NCI-H82 (cell line): ENCODE results near the gene ADD1.

ENCODE experiments used
- DNase-seq: peaks from one replicate; lab custom pipeline; 2025; lab: John Stamatoyannopoulos, UW

Gene ADD1, protein sequence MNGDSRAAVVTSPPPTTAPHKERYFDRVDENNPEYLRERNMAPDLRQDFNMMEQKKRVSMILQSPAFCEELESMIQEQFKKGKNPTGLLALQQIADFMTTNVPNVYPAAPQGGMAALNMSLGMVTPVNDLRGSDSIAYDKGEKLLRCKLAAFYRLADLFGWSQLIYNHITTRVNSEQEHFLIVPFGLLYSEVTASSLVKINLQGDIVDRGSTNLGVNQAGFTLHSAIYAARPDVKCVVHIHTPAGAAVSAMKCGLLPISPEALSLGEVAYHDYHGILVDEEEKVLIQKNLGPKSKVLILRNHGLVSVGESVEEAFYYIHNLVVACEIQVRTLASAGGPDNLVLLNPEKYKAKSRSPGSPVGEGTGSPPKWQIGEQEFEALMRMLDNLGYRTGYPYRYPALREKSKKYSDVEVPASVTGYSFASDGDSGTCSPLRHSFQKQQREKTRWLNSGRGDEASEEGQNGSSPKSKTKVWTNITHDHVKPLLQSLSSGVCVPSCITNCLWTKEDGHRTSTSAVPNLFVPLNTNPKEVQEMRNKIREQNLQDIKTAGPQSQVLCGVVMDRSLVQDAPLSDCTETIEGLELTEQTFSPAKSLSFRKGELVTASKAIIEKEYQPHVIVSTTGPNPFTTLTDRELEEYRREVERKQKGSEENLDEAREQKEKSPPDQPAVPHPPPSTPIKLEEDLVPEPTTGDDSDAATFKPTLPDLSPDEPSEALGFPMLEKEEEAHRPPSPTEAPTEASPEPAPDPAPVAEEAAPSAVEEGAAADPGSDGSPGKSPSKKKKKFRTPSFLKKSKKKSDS

DNA sequence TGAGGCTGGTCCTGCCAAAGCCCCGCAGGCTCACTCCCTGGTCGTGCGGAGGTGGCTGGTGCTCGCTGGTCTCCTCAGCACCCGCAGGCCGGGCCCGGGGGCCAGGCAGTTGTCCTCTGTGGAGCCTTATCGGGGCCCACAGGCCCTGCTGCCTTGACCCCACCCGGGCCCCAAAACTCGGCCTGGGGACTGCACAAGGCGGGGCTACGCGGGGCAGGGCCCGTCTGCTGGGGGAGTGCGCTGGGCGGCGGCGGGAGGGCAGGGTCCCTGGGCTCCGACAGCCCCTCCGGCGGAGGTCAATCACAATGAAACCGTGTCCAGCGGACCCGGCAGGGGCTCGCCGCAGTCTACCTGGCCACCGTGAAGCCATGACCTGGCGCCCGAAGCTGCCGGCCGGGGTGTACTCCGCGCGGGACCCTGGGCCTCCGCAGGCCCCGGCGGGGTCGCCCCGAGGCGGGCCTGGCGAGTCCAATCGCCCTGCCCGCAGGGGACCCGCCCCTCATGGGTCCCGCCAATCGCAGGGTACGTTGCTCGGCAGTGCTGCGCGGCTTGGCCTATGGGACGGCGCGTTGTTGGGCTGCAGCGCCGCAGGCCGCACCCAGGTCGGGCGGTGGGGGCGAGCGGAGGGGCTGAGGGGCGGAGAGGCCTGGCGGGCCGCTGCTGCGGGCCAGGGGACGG, at the start of gene ADD1:
ADD1 (plus strand) TSS at position 582 of the 678 bp plus-strand sequence. CDS start 32,072 bp downstream, outside the sequence.
- DNase-seq: peak; percentile 89

DNA sequence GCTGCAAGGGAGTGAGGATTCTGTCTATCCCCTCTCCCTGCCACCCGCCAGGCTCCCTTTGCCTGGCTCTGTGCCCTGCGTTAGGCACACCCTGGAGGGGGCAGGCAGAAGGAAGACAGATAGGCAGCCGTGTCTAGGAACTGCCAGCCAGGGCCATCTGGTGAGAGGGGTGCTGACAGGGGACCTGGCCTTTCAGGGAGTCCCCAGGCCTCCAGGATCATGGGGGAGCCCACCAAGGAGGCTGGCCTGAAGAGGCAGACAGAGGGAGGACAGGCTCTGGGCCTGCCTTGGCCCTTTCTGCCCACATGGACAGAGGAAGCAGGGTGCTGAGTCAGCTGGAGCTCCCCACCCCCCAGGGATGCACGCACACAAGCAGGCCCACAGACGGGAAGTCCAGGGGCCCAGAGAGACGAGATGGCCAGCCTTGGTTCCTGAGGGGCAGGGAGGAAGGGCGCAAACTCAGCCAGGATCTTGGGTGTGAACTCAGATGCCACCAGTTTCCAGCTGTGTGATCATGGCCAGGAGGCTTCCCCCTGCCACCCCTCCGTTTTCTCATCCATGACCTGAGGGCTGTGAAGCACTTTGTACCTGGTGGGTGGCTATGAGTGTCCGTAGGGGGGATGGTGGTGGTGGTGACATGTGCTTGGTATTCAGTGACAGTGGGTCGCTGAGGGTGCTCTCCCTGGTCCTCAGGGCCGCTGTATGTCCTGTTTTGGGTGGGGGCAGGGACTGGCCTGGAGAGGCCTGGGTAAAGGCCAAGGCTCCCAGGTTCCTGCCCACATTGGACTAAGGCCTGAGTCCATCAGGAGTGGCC, 49.0 kb upstream of the ADD1 start:
- DNase-seq: no peak

- DNase-seq: no peak
Observed at GRCh38 chr4:2795300-2795892, 48.2 kb upstream of the ADD1 start.

DNA sequence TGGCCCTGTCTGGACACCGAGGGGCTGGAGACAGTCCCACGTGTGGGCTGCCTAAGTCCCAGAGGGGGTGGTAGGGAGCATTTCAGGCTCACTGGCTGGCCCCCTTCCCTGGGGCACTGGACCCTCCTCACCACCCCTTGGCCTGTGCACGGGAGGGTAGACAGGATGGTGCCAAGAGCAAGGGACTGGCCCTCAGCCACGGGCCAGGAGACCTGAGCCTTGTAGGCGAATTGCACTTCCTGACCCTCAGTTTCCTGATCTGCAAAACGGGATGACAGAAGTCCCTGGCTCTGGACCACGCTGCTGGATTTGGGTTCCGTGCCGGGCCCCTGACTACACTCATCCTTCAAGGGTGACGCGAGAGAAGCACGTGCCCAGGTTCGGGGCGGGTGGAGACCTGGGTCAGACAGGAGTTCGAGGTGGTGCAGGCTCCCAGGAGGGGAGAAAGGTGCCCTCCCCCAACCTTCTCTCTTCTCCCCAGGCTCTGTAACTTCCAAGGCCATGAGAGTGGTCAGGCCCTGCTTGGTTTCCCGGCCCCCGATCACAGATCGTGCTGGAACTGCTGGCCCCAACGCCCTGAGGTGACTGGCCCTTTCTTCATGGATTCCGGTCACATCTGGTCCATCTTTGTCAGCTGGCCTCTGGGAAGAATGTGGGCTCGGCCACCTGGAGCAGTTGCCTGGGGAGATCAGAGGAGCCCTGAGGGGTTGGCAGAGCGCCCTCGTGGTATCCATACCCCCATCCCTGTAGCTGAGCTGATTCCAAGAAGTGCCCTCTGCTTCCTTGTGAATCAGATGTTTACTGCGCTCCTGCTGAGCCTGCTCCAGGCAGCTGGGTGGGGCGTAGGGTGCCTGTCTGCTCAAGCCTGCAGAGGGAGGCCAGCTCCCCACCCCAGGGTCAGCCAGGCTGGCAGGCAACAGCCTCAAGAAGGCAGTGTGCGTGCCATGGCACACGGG, 47.5 kb upstream of the ADD1 start:
- DNase-seq: no peak

- no peak for DNase-seq
Observed at GRCh38 chr4:2796849-2797544, 46.6 kb upstream of the ADD1 start.

GRCh38 chr4:2797545-2798305, 45.9 kb upstream of the ADD1 start:
- DNase-seq: no peak

- peak; percentile 10 for DNase-seq
Observed at GRCh38 chr4:2798399-2799223, 45.0 kb upstream of the ADD1 start.

- no peak for DNase-seq
Observed at GRCh38 chr4:2799224-2799911, 44.3 kb upstream of the ADD1 start.

DNA sequence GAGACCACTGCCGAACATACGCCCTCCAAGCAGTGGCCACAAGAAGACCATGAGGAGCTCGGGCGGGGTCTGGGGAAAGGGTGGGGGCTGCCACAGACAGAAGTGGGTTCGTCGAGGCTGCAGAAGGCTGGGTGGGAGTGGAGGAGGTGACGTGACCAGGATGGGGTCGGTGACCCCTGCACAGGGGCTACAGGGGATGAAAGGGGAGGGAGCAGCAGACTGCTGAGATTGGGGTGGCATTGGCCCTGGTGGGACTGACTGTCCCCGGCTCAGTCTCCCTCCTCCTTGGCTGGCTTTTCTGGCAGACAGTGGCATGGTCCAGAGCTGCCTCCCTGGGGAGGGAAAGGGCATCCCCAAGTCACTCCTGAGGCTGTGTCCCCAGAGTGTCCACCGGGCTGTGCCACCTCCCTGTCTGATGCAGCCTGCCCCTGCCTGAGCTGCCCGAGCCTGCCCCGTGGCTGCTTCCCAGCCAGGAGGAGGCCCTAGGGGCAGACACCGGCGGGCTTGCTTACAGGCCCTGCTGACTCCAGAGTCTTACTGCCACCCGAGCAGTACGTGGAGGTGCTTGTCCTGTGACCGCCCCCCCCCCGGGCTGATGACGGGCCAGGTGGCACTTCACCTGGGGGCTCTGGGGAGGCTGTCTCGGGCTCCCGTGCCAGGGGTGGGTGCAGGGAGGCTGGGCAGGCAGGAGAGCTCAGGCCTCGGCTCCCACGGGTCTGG, 43.5 kb upstream of the ADD1 start:
- no peak for DNase-seq

DNA sequence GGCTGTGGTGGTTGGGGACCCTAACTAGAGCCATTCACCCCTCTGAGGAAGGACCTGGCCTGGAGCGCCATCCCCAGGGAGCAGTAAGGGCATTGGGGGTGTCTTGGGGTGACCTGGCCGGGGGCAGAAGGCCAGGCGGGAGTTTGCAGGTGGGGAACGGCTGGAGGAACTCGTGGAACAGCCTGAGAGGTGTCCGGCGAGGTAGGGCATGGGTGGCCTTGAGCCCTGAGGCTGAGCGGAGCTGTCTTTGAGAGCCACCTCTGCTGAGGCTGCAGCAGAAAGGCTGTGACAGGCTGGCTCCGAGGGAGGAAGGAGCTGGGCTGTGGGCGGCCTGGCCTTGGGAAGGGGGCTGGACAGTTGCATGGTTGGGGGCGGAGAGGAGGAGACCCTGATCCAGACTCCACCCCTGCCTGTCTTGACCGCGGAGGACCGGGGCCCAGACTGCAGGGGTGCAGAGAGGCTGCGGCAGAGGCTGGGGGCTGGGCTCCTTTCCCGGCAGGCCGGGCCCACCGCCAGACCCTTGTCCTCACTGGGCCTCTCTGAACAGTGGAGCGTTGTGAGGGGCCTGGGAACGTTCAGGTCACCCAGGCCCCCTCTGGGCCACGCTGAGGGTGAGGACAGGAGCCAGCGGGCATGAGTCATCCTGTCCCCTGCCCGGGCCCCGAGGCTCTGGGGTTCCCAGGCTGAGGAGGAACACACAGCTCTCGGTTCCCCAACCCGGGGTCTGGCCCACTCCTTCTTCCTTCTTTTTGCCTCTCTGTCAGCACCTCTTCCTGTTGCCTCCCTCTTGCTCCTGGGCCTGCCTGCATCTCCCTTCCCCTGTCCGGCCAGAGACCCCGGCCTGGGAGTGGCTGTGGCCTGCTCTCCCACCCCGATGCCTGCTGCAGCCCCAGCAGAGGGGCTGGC, 42.7 kb upstream of the ADD1 start:
- no peak for DNase-seq

DNA sequence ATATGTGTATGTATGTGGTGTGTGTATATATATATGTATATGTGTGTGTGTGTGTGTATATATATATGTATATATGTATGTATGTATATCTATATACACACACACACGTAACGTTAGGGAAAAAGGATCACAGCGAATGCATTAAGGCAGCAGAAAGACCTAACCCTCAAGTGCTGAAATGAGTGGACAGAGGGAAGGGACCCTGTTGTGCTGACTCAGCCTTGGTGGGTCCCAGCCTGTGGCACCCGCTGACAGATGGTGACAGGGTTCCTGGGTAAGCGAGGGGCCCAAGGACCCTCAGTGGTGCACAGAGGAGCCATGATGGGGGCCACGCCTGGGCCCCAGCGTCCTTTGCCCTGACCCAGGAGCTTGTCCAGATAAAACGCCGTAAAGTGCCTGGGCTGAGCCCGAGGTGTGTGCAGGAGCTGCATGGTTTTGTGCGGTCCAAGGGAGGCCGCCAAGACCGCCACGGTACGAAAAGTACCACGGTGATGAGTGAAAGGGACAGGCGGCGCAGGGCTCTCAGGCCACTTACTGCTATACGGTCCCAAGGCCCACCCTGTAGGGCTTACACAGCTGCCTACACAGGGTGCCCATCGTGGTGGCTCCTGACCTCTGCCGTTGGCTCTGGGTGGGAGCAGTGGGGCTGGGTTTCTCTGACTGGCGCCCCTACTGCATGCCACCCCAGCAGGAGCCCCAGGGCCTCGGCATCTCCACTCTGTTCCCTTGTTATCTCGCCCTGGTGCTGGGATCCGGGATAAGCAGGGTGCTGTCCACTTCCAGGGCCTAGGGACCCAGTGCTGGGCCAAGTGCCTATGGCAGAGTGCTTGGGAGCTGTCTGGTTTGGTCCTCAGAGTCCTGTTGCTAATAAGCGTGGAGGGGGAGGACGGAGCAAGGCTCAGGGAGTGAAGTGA, 40.8 kb upstream of the ADD1 start:
- DNase-seq: no peak

- peak; percentile 50 for DNase-seq
Observed at GRCh38 chr4:2803624-2804448, 39.8 kb upstream of the ADD1 start.

- DNase-seq: no peak
Observed at GRCh38 chr4:2804449-2804972, 39.1 kb upstream of the ADD1 start.
